NOMO-1 treated with dmso at 0.1 percent for 144 hours (cell line): ENCODE measurements around the gene ZNF337.
"Not testable (repeated sequence)": the region's sequence is repeated elsewhere in the genome, so short reads cannot be mapped to it uniquely, and the experiment has no call there.

Experiments
- DNase-seq: peaks from one replicate; lab custom pipeline; 2025; ENCODE audit not compliant: unreplicated experiment; lab: John Stamatoyannopoulos, UW

ZNF337 gene

DNA sequence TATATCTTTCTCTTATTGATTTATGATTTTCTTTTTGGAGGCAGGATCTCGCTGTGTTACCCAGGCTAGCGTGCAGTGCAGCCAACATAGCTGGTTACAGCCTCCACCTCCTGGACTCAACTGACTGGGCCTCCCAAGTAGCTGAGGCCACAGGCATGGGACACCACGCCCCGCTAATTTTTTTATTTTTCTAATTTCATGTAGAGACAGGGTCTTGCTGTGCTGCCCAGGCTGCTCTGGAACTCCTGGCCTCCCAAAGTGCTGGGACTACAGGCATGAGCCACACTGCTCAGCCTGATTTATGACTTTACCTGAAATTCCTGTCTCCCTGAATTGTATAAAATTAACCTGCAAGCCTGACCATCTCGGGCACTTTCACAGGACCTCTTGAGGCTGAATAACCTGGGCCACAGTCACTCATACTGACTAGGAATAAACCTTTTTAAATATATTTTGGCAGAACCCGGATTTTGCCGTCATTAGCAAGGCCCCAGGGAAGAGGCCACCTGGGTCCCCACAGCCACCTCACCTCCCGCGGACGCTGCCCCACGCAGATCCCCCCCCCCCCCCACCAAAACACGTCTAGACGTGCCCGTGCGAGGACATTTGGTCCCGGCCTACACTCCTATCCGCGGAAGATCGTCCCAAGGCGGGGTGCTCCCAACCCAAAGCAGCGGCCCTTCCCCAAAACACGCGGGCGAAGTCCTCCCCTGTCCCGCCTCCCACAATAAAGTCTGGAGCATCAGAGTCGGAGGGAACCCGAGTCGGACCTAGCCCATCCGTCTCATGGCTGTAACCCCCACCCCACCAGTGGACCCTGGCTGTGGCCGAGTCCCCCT, 902 bp downstream of the ZNF337 start:
- no peak for DNase-seq

DNA sequence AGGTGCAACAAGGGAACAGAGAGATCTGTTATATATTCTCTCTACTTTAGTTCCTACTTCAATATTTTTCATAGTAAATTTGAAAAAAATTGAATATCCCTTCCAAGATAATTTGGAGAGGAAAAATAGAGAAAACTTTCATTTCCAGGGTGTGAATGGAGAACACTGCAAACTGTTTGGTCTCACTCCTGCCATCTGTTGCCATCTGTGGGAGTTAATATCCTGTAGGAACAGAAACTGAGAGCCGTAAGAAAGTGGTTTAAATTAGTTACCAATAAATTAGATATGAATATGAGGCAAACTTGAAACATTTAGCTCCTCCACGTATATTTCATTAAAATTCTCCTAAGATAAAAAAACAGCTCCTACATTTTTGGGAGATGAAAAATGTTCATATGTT, 4.2 kb downstream of the ZNF337 start:
- no peak for DNase-seq

DNA sequence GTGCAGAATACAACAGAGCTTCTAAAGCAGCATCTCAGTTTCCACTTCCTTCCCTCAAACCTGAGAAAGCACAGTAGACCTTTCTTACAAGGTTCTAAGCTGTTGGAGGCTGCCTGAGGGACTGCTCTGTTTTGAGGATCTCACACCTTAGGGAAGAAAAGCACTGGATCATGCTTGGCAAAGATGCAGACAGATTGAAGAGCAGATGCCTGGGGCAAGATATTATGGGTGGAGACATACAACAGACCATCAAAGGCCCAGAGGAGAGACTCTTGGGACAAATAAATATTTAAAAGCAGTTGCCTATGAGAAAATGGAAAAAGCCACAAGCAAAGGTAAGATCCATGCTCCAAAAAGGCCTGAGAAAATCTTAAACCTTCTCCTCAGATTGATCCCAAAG, 6.2 kb downstream of the ZNF337 start:
- DNase-seq, result no peak

DNA sequence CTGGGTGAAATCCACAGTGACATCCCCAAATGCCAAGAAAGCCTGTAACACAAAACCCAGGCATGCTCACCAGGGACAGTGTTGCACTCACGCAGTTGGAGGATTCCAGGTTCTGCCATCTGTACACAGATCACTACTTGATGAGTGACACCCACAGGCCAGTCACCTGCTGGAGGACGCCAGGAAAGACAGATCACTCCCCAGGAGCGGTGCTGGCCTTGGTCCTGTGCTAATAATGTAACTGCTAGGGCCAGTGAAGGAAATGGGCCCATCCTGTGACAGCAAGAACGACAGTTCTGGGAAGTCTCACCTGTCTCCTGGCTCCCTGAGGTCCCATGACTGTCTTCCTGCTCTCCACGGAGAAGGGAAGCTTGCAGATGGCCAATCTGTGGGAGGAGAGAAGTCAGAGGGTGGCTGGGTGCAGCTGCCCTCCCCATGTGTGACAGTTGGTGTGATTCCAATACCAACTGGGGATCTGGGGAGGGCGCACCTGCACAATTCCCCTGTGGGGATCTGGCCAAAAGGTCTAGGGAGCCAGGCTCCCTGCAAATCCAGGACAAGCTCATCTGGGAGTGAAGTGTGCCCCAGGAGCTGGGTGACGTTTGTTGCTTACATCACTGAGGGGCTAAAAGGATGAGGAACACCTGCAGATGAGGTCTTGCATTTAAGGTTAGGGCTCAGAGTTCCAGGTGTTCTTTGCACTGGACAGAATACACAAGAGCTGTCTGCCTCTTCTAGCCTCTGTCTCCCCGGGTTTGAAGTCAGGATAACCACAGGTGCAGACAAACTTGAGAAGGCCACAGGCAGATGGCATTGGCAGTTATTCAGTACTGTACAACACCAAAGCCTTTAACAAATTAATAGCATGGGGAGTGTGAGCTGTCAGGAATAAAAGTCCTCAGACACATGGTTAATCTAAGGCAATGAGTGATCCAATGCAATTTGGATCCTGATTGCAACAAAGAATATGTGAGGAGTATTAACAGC, 10.3 kb downstream of the ZNF337 start:
- no peak for DNase-seq

DNA sequence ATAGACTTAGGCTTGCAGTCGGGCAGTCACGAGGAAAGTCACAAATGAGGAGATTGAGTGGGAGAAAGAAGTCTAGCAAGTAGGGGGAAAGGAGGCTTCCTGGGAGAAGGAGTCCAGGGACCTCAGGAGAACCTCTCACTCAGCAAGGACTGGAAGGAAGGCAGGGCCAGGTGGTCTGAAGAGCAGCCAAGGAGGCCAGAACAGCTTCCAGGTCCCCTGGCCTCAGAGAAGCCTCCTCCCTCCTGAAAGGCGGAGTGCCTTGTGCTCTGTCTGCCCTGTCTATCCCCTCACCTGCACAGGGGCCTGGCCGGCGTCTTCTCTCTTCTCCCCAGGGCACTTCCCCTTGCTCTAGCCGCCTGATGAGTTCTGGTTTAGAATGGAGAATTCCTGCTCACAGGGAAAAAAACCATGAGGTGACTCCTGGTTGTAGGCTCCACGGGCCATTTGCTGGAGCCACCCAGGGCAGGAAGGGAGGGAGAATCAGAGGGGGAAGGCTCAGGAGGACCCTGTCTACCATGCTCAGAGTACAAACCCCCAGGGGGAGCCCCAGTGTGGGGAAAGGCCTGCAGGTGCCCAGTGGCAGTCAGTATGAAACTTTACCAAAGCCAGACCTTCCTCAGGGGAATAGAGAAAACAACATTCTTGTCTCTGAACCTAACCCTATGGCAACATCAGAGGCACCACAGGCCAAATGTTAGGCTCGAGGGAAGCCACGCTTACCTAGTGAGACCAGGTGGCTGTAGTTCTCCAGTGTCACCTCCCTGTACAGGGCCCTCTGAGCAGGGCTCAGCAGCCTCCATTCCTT, 11.2 kb downstream of the ZNF337 start:
- DNase-seq, result no peak

DNA sequence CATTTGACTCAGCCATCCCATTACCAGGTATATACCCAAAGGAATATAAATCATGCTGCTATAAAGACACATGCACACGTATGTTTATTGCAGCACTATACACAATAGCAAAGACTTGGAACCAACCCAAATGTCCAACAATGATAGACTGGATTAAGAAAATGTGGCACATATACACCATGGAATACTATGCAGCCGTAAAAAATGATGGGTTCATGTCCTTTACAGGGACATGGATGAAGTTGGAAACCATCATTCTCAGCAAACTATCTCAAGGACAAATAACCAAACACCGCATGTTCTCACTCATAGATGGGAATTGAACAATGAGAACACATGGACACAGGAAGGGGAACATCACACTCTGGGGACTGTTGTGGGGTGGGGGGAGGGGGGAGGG, 12.8 kb downstream of the ZNF337 start:
- not testable (repeated sequence) for DNase-seq

DNA sequence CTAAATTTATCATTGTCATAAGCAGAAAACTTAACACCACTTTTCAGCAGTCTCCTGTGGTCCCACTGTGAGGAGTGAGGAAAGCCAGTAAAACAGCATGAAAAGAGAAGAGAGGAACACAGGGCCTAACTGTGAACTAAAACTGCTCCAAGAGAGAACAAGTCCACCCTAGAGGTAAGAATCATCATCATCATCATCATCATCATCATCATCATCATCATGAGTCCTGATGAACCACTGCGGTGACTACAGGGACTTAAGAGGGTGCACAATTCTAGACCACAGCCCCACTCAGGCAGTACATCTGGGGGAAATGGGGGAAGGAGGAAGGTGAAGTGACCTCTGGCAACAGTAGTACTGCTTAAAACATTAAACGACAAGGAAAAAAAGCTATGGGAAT, 13.6 kb downstream of the ZNF337 start:
- DNase-seq, result no peak

DNA sequence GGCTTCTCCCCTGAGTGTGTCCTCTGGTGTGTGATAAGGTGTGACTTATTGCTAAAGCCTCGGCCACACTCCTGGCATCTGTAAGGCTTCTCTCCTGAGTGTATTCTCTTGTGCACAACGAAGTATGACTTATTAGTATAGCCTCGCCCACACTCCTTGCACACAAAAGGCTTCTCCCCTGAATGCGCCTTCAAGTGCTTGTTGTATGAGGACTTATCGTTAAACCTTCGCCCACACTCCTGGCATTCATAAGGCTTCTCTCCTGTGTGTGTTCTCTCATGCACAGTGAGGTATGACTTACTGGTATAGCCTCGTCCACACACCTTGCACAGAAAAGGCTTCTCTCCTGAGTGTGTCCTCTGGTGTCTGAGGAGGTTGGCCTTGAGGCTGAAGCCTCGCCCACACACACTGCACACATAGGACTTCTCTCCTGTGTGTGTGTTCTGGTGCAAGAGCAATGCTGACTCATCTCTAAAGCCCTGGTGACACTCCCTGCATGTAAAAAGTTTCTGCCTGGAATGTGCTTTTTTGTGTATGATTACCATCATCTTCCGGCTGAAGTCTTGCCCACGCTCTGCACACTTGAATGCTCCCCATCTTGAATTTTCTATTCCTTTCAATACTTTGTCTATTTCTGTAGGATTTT, 20.4 kb downstream of the ZNF337 start:
- DNase-seq, result no peak

DNA sequence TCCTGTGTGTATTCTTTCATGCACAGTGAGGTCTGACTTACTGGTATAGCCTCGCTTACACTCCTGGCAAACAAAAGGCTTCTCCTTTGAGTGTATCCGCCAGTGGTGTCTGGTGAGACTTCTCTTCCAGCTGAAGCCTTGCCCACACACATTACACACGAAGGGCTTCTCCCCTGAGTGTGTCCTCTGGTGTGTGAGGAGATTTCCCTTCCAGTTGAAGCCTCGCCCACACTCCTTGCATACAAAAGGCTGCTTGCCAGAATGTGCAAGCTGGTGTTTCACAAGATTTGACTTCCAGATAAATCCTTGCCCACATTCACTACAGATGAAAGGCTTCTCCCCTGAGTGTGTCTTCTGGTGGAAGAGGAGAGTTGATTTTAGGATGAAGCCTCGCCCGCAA, 21.5 kb downstream of the ZNF337 start:
- no peak for DNase-seq

DNA sequence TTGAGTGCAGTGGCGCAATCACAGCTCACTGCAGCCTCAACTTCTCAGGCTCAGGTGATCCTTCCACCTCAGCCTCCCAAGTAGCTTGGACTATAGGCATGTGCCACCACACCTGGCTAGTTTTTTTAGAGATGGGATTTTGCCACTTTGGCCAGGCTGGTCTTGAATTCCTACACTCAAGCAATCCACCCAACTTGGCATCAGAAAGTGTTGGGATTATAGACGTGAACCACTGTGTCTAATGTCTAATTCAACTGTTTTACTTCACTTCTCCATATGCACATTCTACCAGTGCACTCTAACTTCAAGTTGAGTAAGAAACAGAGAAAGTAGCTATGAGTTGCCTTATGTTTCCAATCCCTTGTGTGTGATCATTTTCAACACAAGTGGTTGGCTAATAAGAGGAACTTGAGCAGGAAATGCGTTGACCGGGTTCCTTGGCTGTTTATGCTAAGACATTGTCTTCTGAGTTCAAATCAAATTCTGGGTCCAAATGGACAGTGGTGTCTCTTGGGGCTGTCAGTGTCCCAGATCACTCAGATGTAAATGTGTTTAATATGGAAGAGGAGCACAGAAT, 23.9 kb downstream of the ZNF337 start:
- peak; percentile 5 for DNase-seq

DNA sequence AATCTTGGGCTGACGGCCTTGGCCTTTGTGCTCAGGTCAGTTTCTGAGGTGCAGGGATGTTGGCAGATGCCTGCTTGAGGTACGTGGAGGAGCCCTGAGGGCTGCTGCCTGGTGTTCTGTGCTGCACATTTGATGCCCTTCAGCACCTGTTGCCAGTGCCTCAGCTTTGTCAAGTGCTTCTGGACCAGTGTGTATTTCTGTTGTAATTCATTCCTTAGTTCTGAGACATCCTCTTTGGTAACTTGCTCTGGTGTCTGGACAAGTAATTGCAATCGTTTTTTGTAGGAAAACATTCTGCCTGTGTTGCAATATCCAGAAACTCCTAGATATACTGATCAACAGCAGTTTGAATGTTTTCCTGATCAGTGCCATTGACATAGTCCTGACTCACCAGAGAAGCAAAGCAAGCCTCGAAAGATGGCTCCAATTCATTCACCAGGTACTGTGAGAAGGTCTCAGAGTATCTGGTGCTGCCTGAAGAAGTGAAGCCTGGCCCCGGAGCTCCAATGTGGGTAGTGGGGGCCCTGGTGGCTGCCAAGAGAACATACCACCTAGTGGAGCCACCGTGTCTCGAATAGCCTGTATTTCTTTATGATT, 26.7 kb downstream of the ZNF337 start:
- DNase-seq, result no peak

DNA sequence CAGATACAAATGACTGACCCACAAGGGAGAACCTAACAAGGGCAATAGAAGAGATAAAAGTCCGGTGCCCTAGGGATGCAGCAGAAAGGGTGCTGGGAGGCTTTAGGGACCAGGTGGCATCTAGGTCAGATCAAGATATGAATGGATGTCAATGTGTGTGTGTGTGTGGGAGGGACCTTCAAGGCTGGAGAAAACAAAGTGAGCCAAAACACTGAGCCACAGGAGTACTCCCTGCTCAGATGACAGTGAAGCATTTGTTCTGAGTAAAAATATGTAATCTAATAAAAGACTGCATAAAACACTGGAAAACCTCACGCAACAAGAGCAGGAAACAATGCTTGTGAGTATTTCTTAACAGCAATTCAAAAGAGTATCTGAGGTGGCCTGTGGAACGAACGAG, 28.2 kb downstream of the ZNF337 start:
- DNase-seq, result no peak

DNA sequence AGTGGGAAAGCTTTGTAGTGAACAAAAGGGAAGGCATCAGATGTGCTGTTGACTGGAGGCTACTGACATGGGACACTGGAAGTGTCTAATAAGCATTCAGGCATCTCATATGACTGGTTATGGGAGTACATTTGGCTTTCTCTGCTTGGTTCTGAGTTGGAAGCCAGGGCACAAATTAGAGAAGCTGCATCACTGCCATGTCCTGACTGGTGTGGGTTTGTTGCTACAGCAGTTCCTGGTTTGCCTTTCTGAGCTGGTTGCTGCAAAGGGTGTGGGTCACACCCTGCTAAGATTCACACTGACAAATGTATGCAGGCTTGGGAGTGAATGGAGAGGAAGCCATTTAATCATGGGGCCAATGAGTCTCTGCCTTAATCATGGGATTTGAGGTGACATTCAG, 36.7 kb downstream of the ZNF337 start:
- no peak for DNase-seq

DNA sequence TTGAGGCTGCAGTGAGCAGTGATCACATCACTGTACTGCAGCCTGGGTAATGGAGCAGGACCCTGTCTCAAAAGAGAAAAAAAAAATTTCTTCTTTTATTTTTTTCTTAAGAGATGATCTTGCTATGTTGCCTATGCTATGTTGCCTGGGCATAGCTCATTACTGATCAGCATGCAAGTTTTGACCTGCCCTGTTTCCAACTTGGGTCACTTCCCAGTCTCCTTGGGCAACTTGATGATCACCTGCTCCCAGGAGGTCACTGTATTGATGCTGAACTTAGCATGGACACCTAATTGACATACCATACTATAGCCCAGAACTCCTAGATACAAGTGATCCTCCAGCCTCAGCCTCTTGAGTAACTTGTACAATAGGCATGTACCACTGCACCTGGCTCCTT, 42.2 kb downstream of the ZNF337 start:
- DNase-seq, result no peak

DNA sequence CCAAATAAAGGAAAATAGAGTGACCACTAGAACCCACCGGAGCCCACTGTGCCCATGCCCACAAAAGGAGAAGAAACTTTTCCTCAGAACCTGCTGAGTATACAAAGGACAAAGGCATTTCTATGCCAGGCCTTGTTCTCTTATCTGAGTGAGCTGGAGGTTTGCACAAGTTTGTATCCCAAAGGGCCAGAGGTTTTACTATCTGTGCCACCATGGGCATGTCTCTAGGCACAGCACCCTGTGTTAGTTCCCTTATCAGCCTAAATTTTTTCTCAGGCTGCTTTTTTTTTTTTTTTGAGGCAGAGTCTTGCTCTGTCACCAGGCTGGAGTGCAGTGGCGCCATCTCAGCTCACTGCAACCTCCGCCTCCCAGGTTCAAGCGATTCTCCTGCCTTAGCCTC, 43.8 kb downstream of the ZNF337 start:
- DNase-seq, result not testable (repeated sequence)

DNA sequence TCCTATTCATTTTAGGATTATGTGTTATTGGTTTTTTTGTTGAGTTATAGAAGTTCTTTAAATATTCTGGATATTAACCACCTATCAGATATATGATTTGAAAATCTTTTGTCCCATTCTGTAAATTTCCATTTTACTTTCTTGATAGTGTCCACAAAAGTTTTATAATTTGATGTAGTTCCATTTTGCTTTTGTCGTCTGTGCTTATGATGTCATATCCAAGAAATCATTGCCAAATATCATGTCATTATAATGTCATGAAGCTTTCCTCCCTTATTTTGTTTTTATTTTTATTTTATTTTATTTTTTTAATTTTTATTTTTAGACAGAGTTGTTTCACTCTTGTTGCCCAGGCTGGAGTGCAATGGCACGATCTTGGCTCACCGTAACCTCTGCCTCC, 51.8 kb downstream of the ZNF337 start:
- DNase-seq, result no peak

DNA sequence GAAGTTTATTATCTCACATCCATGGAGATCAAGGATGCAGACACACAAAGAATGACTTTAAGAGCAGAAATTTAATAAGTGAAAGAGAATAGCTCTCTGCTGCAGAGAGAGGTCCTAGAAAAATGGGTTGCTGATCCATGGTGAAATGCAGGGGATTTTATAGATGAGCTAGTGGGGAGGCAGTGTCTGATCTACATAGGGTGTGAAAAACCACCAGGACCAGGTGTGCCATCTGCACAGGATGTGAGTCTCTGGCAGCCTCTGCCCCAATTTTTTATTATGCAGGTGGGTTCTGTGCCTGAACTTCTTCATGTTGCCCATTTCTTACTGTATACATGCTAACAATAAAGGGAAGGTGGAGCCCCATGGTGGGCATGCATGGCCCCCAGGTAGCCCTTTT, 52.9 kb downstream of the ZNF337 start:
- no peak for DNase-seq

DNA sequence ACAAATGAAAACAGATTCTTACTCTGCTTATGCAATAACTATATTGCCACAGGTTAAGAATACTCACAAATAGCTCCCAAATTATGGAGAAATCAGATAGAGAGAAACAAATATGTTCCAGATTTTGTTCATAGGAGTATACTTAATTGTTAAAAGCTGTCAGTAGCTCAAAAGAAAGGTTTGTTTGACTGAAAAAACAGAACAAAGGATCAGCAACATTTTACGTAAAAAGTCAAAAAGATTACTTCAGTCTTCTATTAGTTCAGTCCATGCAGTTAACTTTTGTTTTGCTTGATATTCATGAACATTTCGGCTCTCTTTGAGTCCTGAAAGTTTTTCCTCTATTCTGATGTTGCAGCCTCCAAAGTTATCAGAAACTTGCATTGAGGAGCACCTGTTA, 59.4 kb downstream of the ZNF337 start:
- no peak for DNase-seq

DNA sequence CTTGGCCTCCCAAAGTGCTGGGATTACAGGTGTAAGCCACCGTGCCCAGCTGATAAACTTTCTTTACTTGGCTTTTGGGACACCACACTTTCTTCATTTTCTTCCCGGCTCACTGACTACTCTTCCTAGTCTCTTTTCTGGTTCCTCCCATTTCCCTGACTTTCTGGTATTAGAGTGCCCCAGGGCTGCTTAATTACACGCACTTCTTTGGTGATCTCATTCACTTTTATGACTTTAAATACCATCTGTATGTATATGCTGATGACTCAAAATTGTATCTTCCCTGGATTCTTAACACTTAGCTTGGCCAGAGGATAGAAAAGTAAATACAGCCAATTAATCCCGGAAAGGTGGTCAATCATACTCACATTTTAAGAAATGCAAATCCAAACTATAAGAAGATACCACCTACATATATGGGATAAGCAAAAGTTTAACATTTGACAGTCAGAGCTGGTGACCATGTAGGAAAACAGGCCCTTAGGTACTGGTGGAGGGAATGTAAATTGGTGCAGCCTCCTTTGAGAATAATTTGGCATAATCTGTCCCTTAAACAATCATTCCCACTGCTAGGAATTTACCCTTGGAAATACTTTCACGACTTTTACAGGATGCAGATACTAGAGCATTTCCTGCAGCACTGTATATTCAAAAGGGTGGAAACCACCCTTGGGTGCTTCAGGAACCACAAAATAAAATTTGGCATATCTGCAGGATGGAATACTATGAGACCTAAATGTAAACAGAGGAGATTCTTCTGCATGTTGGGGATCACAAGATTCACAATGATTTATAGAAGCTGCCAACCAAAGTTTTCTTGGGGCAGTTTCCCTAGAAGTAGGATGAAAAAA, 63.5 kb downstream of the ZNF337 start:
- no peak for DNase-seq
